Stimulated activated CD4-positive, alpha-beta T cell treated with anti-CD3 and anti-CD28 coated beads, Interleukin-12 subunit alpha, Interleukin-12 subunit beta, amount 100 ng/mL, for 48 hours (primary cell): ENCODE data around the gene ZNF444.
A peak's percentile ranks its signal among the peaks of the same experiment; 100 is the strongest.

Source experiments
- DNase-seq, 3 donors: peaks; one replicate each; pipeline ENCODE4 v3.0.0-alpha.2; 2020; ENCODE audit warnings: low read depth in 2 of 3, low spot score in 1 of 3

Gene ZNF444

GRCh38 chr19:56106993-56107392 lies 34.1 kb upstream of the ZNF444 start:
- no peak for DNase-seq

- DNase-seq, result no peak
These were observed 33.3 kb upstream of the ZNF444 start for GRCh38 chr19:56107626-56108351.

- DNase-seq, result no peak
These were observed 32.5 kb upstream of the ZNF444 start for GRCh38 chr19:56108447-56109195.

GRCh38 chr19:56109226-56109625 lies 31.9 kb upstream of the ZNF444 start:
- DNase-seq, result no peak

GRCh38 chr19:56110515-56111448 lies 30.3 kb upstream of the ZNF444 start:
- DNase-seq, result no peak

- peak in 2 of 3 donors; percentile 28 to 43 for DNase-seq
These were observed 29.3 kb upstream of the ZNF444 start for GRCh38 chr19:56111601-56112312.

GRCh38 chr19:56112313-56112709 lies 28.8 kb upstream of the ZNF444 start:
- no peak for DNase-seq

- no peak for DNase-seq
These were observed 27.9 kb upstream of the ZNF444 start for GRCh38 chr19:56113074-56113632.

GRCh38 chr19:56114051-56114777 lies 26.9 kb upstream of the ZNF444 start:
- DNase-seq, result no peak

- DNase-seq, result no peak
These were observed 26.3 kb upstream of the ZNF444 start for GRCh38 chr19:56114778-56115110.

- DNase-seq, result no peak
These were observed 25.6 kb upstream of the ZNF444 start for GRCh38 chr19:56115490-56115889.

- DNase-seq, result no peak
These were observed 24.5 kb upstream of the ZNF444 start for GRCh38 chr19:56116606-56117005.

- DNase-seq, result no peak
These were observed 23.7 kb upstream of the ZNF444 start for GRCh38 chr19:56117376-56117884.

GRCh38 chr19:56117889-56118288 lies 23.2 kb upstream of the ZNF444 start:
- DNase-seq, result no peak

GRCh38 chr19:56118666-56119581 lies 22.2 kb upstream of the ZNF444 start:
- no peak for DNase-seq

- no peak for DNase-seq
These were observed 21.5 kb upstream of the ZNF444 start for GRCh38 chr19:56119582-56119978.

- DNase-seq, result no peak
These were observed 21.1 kb upstream of the ZNF444 start for GRCh38 chr19:56120002-56120370.

- DNase-seq, result peak; percentile 60 to 76 (median 65)
These were observed 20.5 kb upstream of the ZNF444 start for GRCh38 chr19:56120371-56121179.
